ENCODE data around the gene GABRG3. TPM values are rescaled to one million over a fixed set of nuclear protein-coding genes. Genes with fewer than 3 reads are reported as not detected.

Gene GABRG3
- polyA plus RNA-seq, 1 donor = 0.57 TPM

- no peak for DNase-seq
- no peak overlapping the region for H3K27ac ChIP-seq (ENCODE audit: low read length)
- 74% methylated on average over 4 of the region's 8 CpGs for WGBS (ENCODE audit: insufficient coverage, low lambda C conversion rate)
- no peak overlapping the region for H3K4me3 ChIP-seq (ENCODE audit: low read length)
- H3K9me3 ChIP-seq (ENCODE audit: control insufficient read depth, low read depth, low read length) = no peaks in the 10 kb centered on the region
- no peaks in the 10 kb centered on the region for H3K4me1 ChIP-seq (ENCODE audit: control insufficient read depth, insufficient read depth, low read length)
- H3K27me3 ChIP-seq (ENCODE audit: control insufficient read depth, insufficient read depth, low read length) = no peaks in the 10 kb centered on the region
- H3K36me3 ChIP-seq (ENCODE audit: control insufficient read depth, insufficient read depth, low read length) = no peaks in the 10 kb centered on the region
Measured at GRCh38 chr15:26943866-26944265, 27.1 kb upstream of the GABRG3 start.

- no peak for DNase-seq
Measured at GRCh38 chr15:26945046-26945445, 25.9 kb upstream of the GABRG3 start.

GRCh38 chr15:26950001-26950400, 21.0 kb upstream of the GABRG3 start:
- WGBS (ENCODE audit: insufficient coverage, low lambda C conversion rate) = 50% methylated on average over 1 of the region's 2 CpGs
- Histone ChIP-seq H3K27ac (ENCODE audit: low read length) (no peak overlapping the region), H3K4me1 (ENCODE audit: control insufficient read depth, insufficient read depth, low read length) (no peaks in the 10 kb centered on the region), H3K9me3 (ENCODE audit: control insufficient read depth, low read depth, low read length) (no peaks in the 10 kb centered on the region), H3K4me3 (ENCODE audit: low read length) (no peak overlapping the region), H3K36me3 (ENCODE audit: control insufficient read depth, insufficient read depth, low read length) (no peaks in the 10 kb centered on the region), H3K27me3 (ENCODE audit: control insufficient read depth, insufficient read depth, low read length) (no peaks in the 10 kb centered on the region)
- no peak for DNase-seq

More at GRCh38 chr15:26945046-26945445, 25.9 kb upstream of the GABRG3 start:
- WGBS (ENCODE audit: insufficient coverage, low lambda C conversion rate) = no CpG with 5 or more reads among the region's 13 CpGs
- Histone ChIP-seq H3K27ac (ENCODE audit: low read length) (no peak overlapping the region), H3K36me3 (ENCODE audit: control insufficient read depth, insufficient read depth, low read length) (no peaks in the 10 kb centered on the region), H3K27me3 (ENCODE audit: control insufficient read depth, insufficient read depth, low read length) (no peaks in the 10 kb centered on the region), H3K4me3 (ENCODE audit: low read length) (no peak overlapping the region), H3K4me1 (ENCODE audit: control insufficient read depth, insufficient read depth, low read length) (no peaks in the 10 kb centered on the region), H3K9me3 (ENCODE audit: control insufficient read depth, low read depth, low read length) (no peaks in the 10 kb centered on the region)

- no peak overlapping the region for H3K27ac ChIP-seq (ENCODE audit: low read length)
- DNase-seq = no peak
- no peaks in the 10 kb centered on the region for H3K9me3 ChIP-seq (ENCODE audit: control insufficient read depth, low read depth, low read length)
- H3K4me1 ChIP-seq (ENCODE audit: control insufficient read depth, insufficient read depth, low read length) = no peaks in the 10 kb centered on the region
- no peaks in the 10 kb centered on the region for H3K27me3 ChIP-seq (ENCODE audit: control insufficient read depth, insufficient read depth, low read length)
- 100% methylated on average over 1 of the region's 2 CpGs for WGBS (ENCODE audit: insufficient coverage, low lambda C conversion rate)
- H3K4me3 ChIP-seq (ENCODE audit: low read length) = no peak overlapping the region
- H3K36me3 ChIP-seq (ENCODE audit: control insufficient read depth, insufficient read depth, low read length) = no peaks in the 10 kb centered on the region
Measured at GRCh38 chr15:26954403-26954802, 16.6 kb upstream of the GABRG3 start.

GRCh38 chr15:26967719-26968269, 3.2 kb upstream of the GABRG3 start:
- peak in 1 of 2 donors; percentile 24 for DNase-seq
- WGBS (ENCODE audit: insufficient coverage, low lambda C conversion rate) = no CpG with 5 or more reads among the region's 48 CpGs
- Histone ChIP-seq H3K27ac (ENCODE audit: low read length) (no peak overlapping the region), H3K4me3 (ENCODE audit: low read length) (peak overlapping the region; percentile 23), H3K4me1 (ENCODE audit: control insufficient read depth, insufficient read depth, low read length) (peaks cover 3% of the 10 kb centered on the region), H3K27me3 (ENCODE audit: control insufficient read depth, insufficient read depth, low read length) (peaks cover 44% of the 10 kb centered on the region), H3K9me3 (ENCODE audit: control insufficient read depth, low read depth, low read length) (no peaks in the 10 kb centered on the region), H3K36me3 (ENCODE audit: control insufficient read depth, insufficient read depth, low read length) (no peaks in the 10 kb centered on the region)

GRCh38 chr15:26968806-26969205, 2.2 kb upstream of the GABRG3 start:
- Histone ChIP-seq H3K27ac (ENCODE audit: low read length) (no peak overlapping the region), H3K27me3 (ENCODE audit: control insufficient read depth, insufficient read depth, low read length) (peaks cover 50% of the 10 kb centered on the region), H3K9me3 (ENCODE audit: control insufficient read depth, low read depth, low read length) (no peaks in the 10 kb centered on the region), H3K4me1 (ENCODE audit: control insufficient read depth, insufficient read depth, low read length) (peaks cover 3% of the 10 kb centered on the region), H3K4me3 (ENCODE audit: low read length) (no peak overlapping the region), H3K36me3 (ENCODE audit: control insufficient read depth, insufficient read depth, low read length) (no peaks in the 10 kb centered on the region)
- WGBS (ENCODE audit: insufficient coverage, low lambda C conversion rate) = 60% methylated on average over 2 of the region's 2 CpGs
- no peak for DNase-seq

- no peaks in the 10 kb centered on the region for H3K9me3 ChIP-seq (ENCODE audit: control insufficient read depth, low read depth, low read length)
- DNase-seq = peak in 1 of 2 donors; percentile 9
Measured at GRCh38 chr15:26971271-26972018, 464 bp downstream of the GABRG3 start.

GRCh38 chr15:26972636-26973035, 1.7 kb downstream of the GABRG3 start:
- Histone ChIP-seq H3K27me3 (ENCODE audit: control insufficient read depth, insufficient read depth, low read length) (peaks cover 44% of the 10 kb centered on the region), H3K36me3 (ENCODE audit: control insufficient read depth, insufficient read depth, low read length) (no peaks in the 10 kb centered on the region), H3K4me1 (ENCODE audit: control insufficient read depth, insufficient read depth, low read length) (peaks cover 3% of the 10 kb centered on the region), H3K4me3 (ENCODE audit: low read length) (no peak overlapping the region), H3K27ac (ENCODE audit: low read length) (no peak overlapping the region), H3K9me3 (ENCODE audit: control insufficient read depth, low read depth, low read length) (no peaks in the 10 kb centered on the region)
- WGBS (ENCODE audit: insufficient coverage, low lambda C conversion rate) = no CpG with 5 or more reads among the region's 2 CpGs
- no peak for DNase-seq

More at GRCh38 chr15:26971271-26972018, 464 bp downstream of the GABRG3 start:
- Histone ChIP-seq H3K4me1 (ENCODE audit: control insufficient read depth, insufficient read depth, low read length) (peaks cover 3% of the 10 kb centered on the region), H3K4me3 (ENCODE audit: low read length) (no peak overlapping the region), H3K27me3 (ENCODE audit: control insufficient read depth, insufficient read depth, low read length) (peaks cover 50% of the 10 kb centered on the region), H3K27ac (ENCODE audit: low read length) (no peak overlapping the region), H3K36me3 (ENCODE audit: control insufficient read depth, insufficient read depth, low read length) (no peaks in the 10 kb centered on the region)
- no CpG with 5 or more reads among the region's 72 CpGs for WGBS (ENCODE audit: insufficient coverage, low lambda C conversion rate)

GRCh38 chr15:26974120-26974780, 3.3 kb downstream of the GABRG3 start:
- peak; percentile 14 to 21 for DNase-seq
- Histone ChIP-seq H3K4me1 (ENCODE audit: control insufficient read depth, insufficient read depth, low read length) (peaks cover 3% of the 10 kb centered on the region), H3K27me3 (ENCODE audit: control insufficient read depth, insufficient read depth, low read length) (peaks cover 36% of the 10 kb centered on the region), H3K36me3 (ENCODE audit: control insufficient read depth, insufficient read depth, low read length) (no peaks in the 10 kb centered on the region), H3K9me3 (ENCODE audit: control insufficient read depth, low read depth, low read length) (no peaks in the 10 kb centered on the region), H3K27ac (ENCODE audit: low read length) (no peak overlapping the region), H3K4me3 (ENCODE audit: low read length) (no peak overlapping the region)
- no CpG with 5 or more reads among the region's 9 CpGs for WGBS (ENCODE audit: insufficient coverage, low lambda C conversion rate)

- Histone ChIP-seq H3K27ac (ENCODE audit: low read length) (no peak overlapping the region), H3K27me3 (ENCODE audit: control insufficient read depth, insufficient read depth, low read length) (no peaks in the 10 kb centered on the region), H3K9me3 (ENCODE audit: control insufficient read depth, low read depth, low read length) (no peaks in the 10 kb centered on the region), H3K4me1 (ENCODE audit: control insufficient read depth, insufficient read depth, low read length) (no peaks in the 10 kb centered on the region), H3K36me3 (ENCODE audit: control insufficient read depth, insufficient read depth, low read length) (no peaks in the 10 kb centered on the region), H3K4me3 (ENCODE audit: low read length) (no peak overlapping the region)
- no peak for DNase-seq
- WGBS (ENCODE audit: insufficient coverage, low lambda C conversion rate) = no CpG with 5 or more reads among the region's 4 CpGs
Measured at GRCh38 chr15:26981492-26981891, 10.5 kb downstream of the GABRG3 start.

All from large intestine (tissue), 3 donors.